GM18861 (cell line): ENCODE data around the gene GRM4.
"Not testable (repeated sequence)": the region's sequence is repeated elsewhere in the genome, so short reads cannot be mapped to it uniquely, and the experiment has no call there.

Experiments
- ATAC-seq: cut with Tn5 transposase; IDR thresholded peaks from one replicate; pipeline ENCODE4 v1.9.1; 2021; ENCODE audit not compliant: unreplicated experiment

GRM4 gene

GRCh38 chr6:34027445-34027936 is 118.4 kb downstream of the GRM4 start:
- no peak for ATAC-seq

GRCh38 chr6:34025861-34026260 is 120.0 kb downstream of the GRM4 start:
- no peak for ATAC-seq

- no peak for ATAC-seq
These were observed 120.6 kb downstream of the GRM4 start for GRCh38 chr6:34025112-34025807.

GRCh38 chr6:34022873-34023255 is 123.0 kb downstream of the GRM4 start:
- ATAC-seq, result no peak

- ATAC-seq, result no peak
These were observed 123.5 kb downstream of the GRM4 start for GRCh38 chr6:34022250-34022872.

GRCh38 chr6:34021554-34022190 is 124.2 kb downstream of the GRM4 start:
- ATAC-seq, result no peak

- no peak for ATAC-seq
These were observed 124.9 kb downstream of the GRM4 start for GRCh38 chr6:34020807-34021553.

- ATAC-seq, result no peak
These were observed 125.6 kb downstream of the GRM4 start for GRCh38 chr6:34020278-34020677.

- ATAC-seq, result no peak
These were observed 126.8 kb downstream of the GRM4 start for GRCh38 chr6:34018961-34019606.

- no peak for ATAC-seq
These were observed 127.9 kb downstream of the GRM4 start for GRCh38 chr6:34018026-34018425.

- ATAC-seq, result no peak
These were observed 128.6 kb downstream of the GRM4 start for GRCh38 chr6:34017106-34017805.

- ATAC-seq, result not testable (repeated sequence)
These were observed 129.3 kb downstream of the GRM4 start for GRCh38 chr6:34016573-34016972.

- no peak for ATAC-seq
These were observed 130.3 kb downstream of the GRM4 start for GRCh38 chr6:34015586-34015985.

GRCh38 chr6:34011264-34011663 is 134.6 kb downstream of the GRM4 start:
- ATAC-seq, result no peak

- no peak for ATAC-seq
These were observed 139.9 kb downstream of the GRM4 start for GRCh38 chr6:34005901-34006531.

- no peak for ATAC-seq
These were observed 141.2 kb downstream of the GRM4 start for GRCh38 chr6:34004706-34005105.

GRCh38 chr6:34003962-34004361 is 141.9 kb downstream of the GRM4 start:
- ATAC-seq, result no peak

GRCh38 chr6:34001706-34002621 is 143.9 kb downstream of the GRM4 start:
- no peak for ATAC-seq

GRCh38 chr6:34000281-34000680 is 145.6 kb downstream of the GRM4 start:
- ATAC-seq, result no peak
